ENCODE results near the gene FRZB. TPM values are rescaled to one million over a fixed set of nuclear protein-coding genes. Genes with fewer than 3 reads are reported as not detected.

Gene FRZB
- total RNA-seq, 2 donors from 2014 or later: 0.66 to 2.9 TPM

- no peaks in the 10 kb centered on the region for H3K27me3 ChIP-seq
- intact Hi-C loops (cut with DNase I): no loop called here
- TF ChIP-seq POLR2A (IDR thresholded peaks at IDR 0.05) (no peak), CTCF (IDR thresholded peaks at IDR 0.05) (no peak)
- no peak overlapping the region for H3K27ac ChIP-seq
- no peak overlapping the region for H3K4me3 ChIP-seq
- no peaks in the 10 kb centered on the region for H3K4me1 ChIP-seq
- ATAC-seq (no peak), DNase-seq (no peak)
- 72 to 84% methylated on average over 2 of the region's 2 CpGs for WGBS, 2 donors
- no peaks in the 10 kb centered on the region for H3K9me3 ChIP-seq
- peaks cover 0 to 1% of the 10 kb centered on the region in 2 donors for H3K36me3 ChIP-seq (replicated peaks in 1 of 2; ENCODE audit: insufficient read depth in 1 of 2, low read depth in 2 of 2)
Observed at GRCh38 chr2:182911813-182912517, 45.5 kb upstream of the FRZB start.

GRCh38 chr2:182910965-182911364, 44.5 kb upstream of the FRZB start:
- H3K27ac ChIP-seq: no peak overlapping the region
- H3K4me3 ChIP-seq: no peak overlapping the region
- TF ChIP-seq CTCF (IDR thresholded peaks at IDR 0.05): no peak
- no peak for TF ChIP-seq POLR2A (IDR thresholded peaks at IDR 0.05)
- peaks cover 0 to 1% of the 10 kb centered on the region in 2 donors for H3K36me3 ChIP-seq (replicated peaks in 1 of 2; ENCODE audit: insufficient read depth in 1 of 2, low read depth in 2 of 2)
- intact Hi-C loops (cut with DNase I): no loop called here
- H3K27me3 ChIP-seq: no peaks in the 10 kb centered on the region
- H3K9me3 ChIP-seq: no peaks in the 10 kb centered on the region
- 94 to 100% methylated on average over 1 of the region's 1 CpG for WGBS, 2 donors
- H3K4me1 ChIP-seq: no peaks in the 10 kb centered on the region
- DNase-seq (no peak), ATAC-seq (no peak)

DNA sequence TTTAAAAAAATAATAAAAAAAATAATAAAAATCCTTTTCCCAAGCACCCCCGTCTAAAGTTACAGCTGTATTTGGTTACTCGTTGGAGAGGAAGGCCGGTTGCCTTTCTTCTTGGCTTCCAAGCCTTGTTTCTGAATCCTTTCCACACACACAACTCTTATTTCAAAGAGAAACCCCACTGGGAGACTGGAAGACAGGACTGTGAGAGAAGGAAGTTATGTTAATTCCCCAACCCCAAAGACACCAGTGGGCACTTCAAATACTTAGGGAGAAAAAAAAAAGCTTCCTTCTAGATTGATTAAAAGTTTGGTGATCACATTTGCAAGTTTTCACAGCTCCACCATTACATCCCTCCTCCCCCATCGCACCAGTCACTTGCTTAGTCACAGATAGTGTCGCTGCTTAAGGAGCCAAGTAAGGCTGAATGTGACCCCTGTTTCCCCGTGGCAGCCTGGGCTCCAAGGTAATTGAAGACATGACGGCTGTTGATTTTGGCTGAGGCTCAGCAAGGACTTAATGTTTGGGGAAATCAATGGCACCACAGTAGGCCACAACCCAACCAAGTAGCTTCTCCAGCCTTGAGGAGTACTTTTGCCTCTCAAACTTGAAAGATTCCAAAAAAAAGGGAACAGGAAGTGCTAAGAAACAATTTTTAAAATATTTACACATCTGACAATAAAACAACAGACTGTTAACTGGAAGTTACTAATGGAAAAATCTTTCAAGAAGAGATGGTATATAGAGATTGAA, 40.8 kb upstream of the FRZB start:
- DNase-seq: no peak
- no peak for TF ChIP-seq CTCF (IDR thresholded peaks at IDR 0.05)
- no peak for TF ChIP-seq POLR2A (IDR thresholded peaks at IDR 0.05)
- H3K27ac ChIP-seq: no peak overlapping the region
- no peaks in the 10 kb centered on the region for H3K27me3 ChIP-seq
- no peaks in the 10 kb centered on the region for H3K4me1 ChIP-seq
- no peak for ATAC-seq
- H3K4me3 ChIP-seq: no peak overlapping the region
- peaks cover 0 to under 1% of the 10 kb centered on the region in 2 donors for H3K36me3 ChIP-seq (replicated peaks in 1 of 2; ENCODE audit: insufficient read depth in 1 of 2, low read depth in 2 of 2)
- 76 to 83% methylated on average over 7 of the region's 7 CpGs for WGBS, 2 donors
- H3K9me3 ChIP-seq: no peaks in the 10 kb centered on the region
- intact Hi-C loops (cut with DNase I): no loop called here

GRCh38 chr2:182906454-182906853, 40.0 kb upstream of the FRZB start:
- no peaks in the 10 kb centered on the region for H3K27me3 ChIP-seq
- intact Hi-C loops (cut with DNase I): no loop called here
- no peaks in the 10 kb centered on the region for H3K9me3 ChIP-seq
- H3K36me3 ChIP-seq (replicated peaks in 1 of 2; ENCODE audit: insufficient read depth in 1 of 2, low read depth in 2 of 2): no peaks in the 10 kb centered on the region
- ATAC-seq (no peak), DNase-seq (no peak)
- no peak overlapping the region for H3K27ac ChIP-seq
- no peak for TF ChIP-seq POLR2A (IDR thresholded peaks at IDR 0.05)
- no peak for TF ChIP-seq CTCF (IDR thresholded peaks at IDR 0.05)
- H3K4me1 ChIP-seq: no peaks in the 10 kb centered on the region
- no peak overlapping the region for H3K4me3 ChIP-seq
